KMS-11 (cell line): ENCODE measurements around the gene TPRG1.

Experiments used
- H2AFZ ChIP-seq: fragments of 200-600 bp; sonication (generic); 2 replicates; pipeline ENCODE4 v1.6.1; 2016; ENCODE audit warnings: antibody characterized with exemption, mixed run types, low read depth
- H3K27ac ChIP-seq: fragments of 200-600 bp; sonication (generic); 2 replicates; pipeline ENCODE4 v1.6.1; 2016; ENCODE audit warnings: mild to moderate bottlenecking, mixed run types
- H3K27me3 ChIP-seq: fragments of 200-600 bp; sonication (generic); 2 replicates; pipeline ENCODE4 v1.6.1; 2017; ENCODE audit warnings: mild to moderate bottlenecking, low read depth, mixed run types, moderate library complexity; ENCODE audit not compliant: insufficient read depth
- H3K36me3 ChIP-seq: fragments of 200-600 bp; sonication (generic); 2 replicates; pipeline ENCODE4 v1.6.1; 2017; ENCODE audit warnings: mild to moderate bottlenecking, mixed run types; ENCODE audit not compliant: insufficient read depth
- H3K4me1 ChIP-seq: fragments of 200-600 bp; sonication (generic); 2 replicates; pipeline ENCODE4 v1.6.1; 2016; ENCODE audit warnings: mild to moderate bottlenecking, low read depth, mixed run types; ENCODE audit not compliant: poor library complexity, severe bottlenecking
- H3K4me2 ChIP-seq: fragments of 200-600 bp; sonication (generic); 2 replicates; pipeline ENCODE4 v1.7.0; 2016; ENCODE audit warnings: mild to moderate bottlenecking, mixed run types
- H3K4me3 ChIP-seq: fragments of 200-600 bp; sonication (generic); IDR thresholded peaks from 2 replicates; pipeline ENCODE4 v1.6.1; 2017; ENCODE audit warnings: low read depth, low read length, mixed read lengths; ENCODE audit not compliant: insufficient read depth
- H3K79me2 ChIP-seq: fragments of 200-600 bp; sonication (generic); 2 replicates; pipeline ENCODE4 v1.6.1; 2016; ENCODE audit warnings: low read depth, mixed run types; ENCODE audit not compliant: insufficient read depth
- H3K9ac ChIP-seq: fragments of 200-600 bp; sonication (generic); 2 replicates; pipeline ENCODE4 v1.6.1; 2016; ENCODE audit warnings: mild to moderate bottlenecking, mixed run types
- H4K20me1 ChIP-seq: fragments of 200-600 bp; sonication (generic); 2 replicates; pipeline ENCODE4 v1.6.1; 2016; ENCODE audit warnings: mild to moderate bottlenecking, mixed run types; ENCODE audit not compliant: insufficient read depth
- CTCF ChIP-seq: fragments of 200-600 bp; sonication (generic); conservative IDR thresholded peaks from 2 replicates; pipeline ENCODE4 v1.6.1; 2017; ENCODE audit warnings: low read depth, mild to moderate bottlenecking, antibody characterized with exemption, low read length, moderate library complexity, mixed read lengths

The TPRG1 gene

GRCh38 chr3:189225431-189225830 is 53.7 kb downstream of the TPRG1 start:
- no peak overlapping the region for H3K4me3 ChIP-seq
- no peak for TF ChIP-seq CTCF

GRCh38 chr3:189227249-189227648 is 55.5 kb downstream of the TPRG1 start:
- no peak overlapping the region for H3K4me3 ChIP-seq
- H3K27me3 ChIP-seq = no peaks in the 10 kb centered on the region
- H3K27ac ChIP-seq = no peak overlapping the region
- no peaks in the 10 kb centered on the region for H3K36me3 ChIP-seq
- H3K4me1 ChIP-seq = no peaks in the 10 kb centered on the region
- no peak overlapping the region for H2AFZ ChIP-seq
- no peak for TF ChIP-seq CTCF
- H4K20me1 ChIP-seq = no peaks in the 10 kb centered on the region
- no peak overlapping the region for H3K4me2 ChIP-seq
- H3K9ac ChIP-seq = no peak overlapping the region
- no peaks in the 10 kb centered on the region for H3K79me2 ChIP-seq

More at GRCh38 chr3:189225431-189225830, 53.7 kb downstream of the TPRG1 start:
- Histone ChIP-seq H3K36me3 (no peaks in the 10 kb centered on the region), H3K4me2 (no peak overlapping the region), H3K27me3 (no peaks in the 10 kb centered on the region), H3K79me2 (no peaks in the 10 kb centered on the region), H4K20me1 (no peaks in the 10 kb centered on the region), H2AFZ (no peak overlapping the region), H3K9ac (no peak overlapping the region), H3K27ac (no peak overlapping the region), H3K4me1 (no peaks in the 10 kb centered on the region)

DNA sequence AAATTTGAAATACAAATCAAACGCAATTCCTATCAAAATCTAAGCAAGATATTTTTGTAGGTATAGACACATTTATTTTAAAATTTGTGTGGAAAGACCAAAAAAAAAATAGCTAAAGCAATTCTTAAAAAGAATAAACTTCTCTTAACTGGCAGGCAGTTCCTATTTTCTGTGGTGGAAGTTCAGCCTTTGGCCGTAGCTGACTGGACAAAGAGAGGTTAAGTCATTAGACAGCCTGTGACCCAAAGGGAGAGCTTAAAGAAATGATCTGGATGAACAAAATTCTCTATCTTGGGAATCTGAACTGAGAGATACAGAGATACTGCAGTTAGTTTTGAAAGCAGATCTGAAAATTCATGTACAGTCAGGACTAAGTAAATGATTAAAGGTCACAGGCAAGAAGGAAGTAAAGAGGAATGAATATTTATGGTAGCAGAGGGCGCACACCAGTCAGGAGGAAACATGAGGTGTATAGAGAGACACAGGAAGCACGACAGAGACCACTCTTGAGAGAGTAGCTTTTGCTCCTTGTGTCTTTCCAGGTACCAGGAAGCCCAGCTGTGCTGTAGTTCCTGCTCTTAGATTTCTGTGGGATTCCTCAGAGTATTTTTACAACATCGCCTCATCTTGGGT is 57.5 kb downstream of the TPRG1 start:
- Histone ChIP-seq H3K4me3 (no peak overlapping the region), H2AFZ (no peak overlapping the region), H3K4me2 (no peak overlapping the region), H3K36me3 (no peaks in the 10 kb centered on the region), H3K9ac (no peak overlapping the region), H3K27me3 (no peaks in the 10 kb centered on the region), H3K79me2 (no peaks in the 10 kb centered on the region), H4K20me1 (no peaks in the 10 kb centered on the region), H3K27ac (no peak overlapping the region), H3K4me1 (no peaks in the 10 kb centered on the region)
- TF ChIP-seq CTCF = no peak

DNA sequence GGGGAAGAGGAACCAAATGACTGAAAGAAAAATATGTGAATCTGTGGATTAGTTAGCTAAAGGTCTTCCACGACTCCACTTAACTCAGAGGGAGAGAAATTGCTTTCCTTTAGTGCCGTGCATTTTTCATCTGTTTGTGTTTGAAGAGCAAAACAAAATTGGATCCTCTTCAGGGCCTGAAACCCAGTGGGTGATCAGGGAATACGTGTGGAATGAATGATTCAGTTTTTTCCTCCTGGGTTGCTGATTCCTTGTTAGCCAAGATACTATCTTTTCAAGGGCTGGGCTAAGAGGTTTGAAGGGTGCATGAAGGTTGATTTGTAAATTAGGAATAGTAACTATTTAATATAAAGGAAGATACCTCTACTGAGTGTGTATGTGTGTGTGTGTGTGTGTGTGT is 61.0 kb downstream of the TPRG1 start:
- no peak overlapping the region for H3K27ac ChIP-seq
- TF ChIP-seq CTCF = no peak
- H3K9ac ChIP-seq = no peak overlapping the region
- no peaks in the 10 kb centered on the region for H3K36me3 ChIP-seq
- no peaks in the 10 kb centered on the region for H3K79me2 ChIP-seq
- no peak overlapping the region for H3K4me3 ChIP-seq
- no peak overlapping the region for H2AFZ ChIP-seq
- no peaks in the 10 kb centered on the region for H4K20me1 ChIP-seq
- H3K4me2 ChIP-seq = no peak overlapping the region
- no peaks in the 10 kb centered on the region for H3K27me3 ChIP-seq
- no peaks in the 10 kb centered on the region for H3K4me1 ChIP-seq
